Panc1 (cell line): ENCODE data around the gene FSTL1. TPM values are rescaled to one million over a fixed set of nuclear protein-coding genes. Genes with fewer than 3 reads are reported as not detected.

ENCODE experiments used
- total RNA-seq: library from RNA; stranded (reverse); gene quantifications from one replicate; pipeline ENCODE4 v1.2.1, GENCODE V29; 2021; ENCODE audit not compliant: unreplicated experiment

FSTL1 gene
- total RNA-seq, 1 experiment from 2014 or later, result 9.2 TPM

Other genes starting within 250 kb of the FSTL1 start
- gene GPR156, start 165.8 kb downstream of the FSTL1 start, total RNA-seq, result 0.39 TPM
- 29.5 TPM for gene LRRC58, start 101.6 kb downstream of the FSTL1 start, total RNA-seq
- gene NDUFB4, start 145.3 kb upstream of the FSTL1 start, total RNA-seq, result 208 TPM
- gene HGD, start 231.2 kb upstream of the FSTL1 start, total RNA-seq, result 0.59 TPM